CD4-positive, alpha-beta T cell treated with Interferon alpha-2 for 1 hour (primary cell): ENCODE measurements around the gene KIF5A.
A peak's percentile ranks its signal among the peaks of the same experiment; 100 is the strongest.
"Not testable (repeated sequence)": the region's sequence is repeated elsewhere in the genome, so short reads cannot be mapped to it uniquely, and the experiment has no call there.

Source experiments
- DNase-seq, 2 donors: peaks; one replicate each; pipeline ENCODE4 v3.0.0-alpha.2; 2020 to 2022

KIF5A gene

GRCh38 chr12:57558864-57559263, 9.0 kb downstream of the KIF5A start:
- no peak for DNase-seq

GRCh38 chr12:57560516-57560915, 10.7 kb downstream of the KIF5A start:
- DNase-seq = no peak

DNA sequence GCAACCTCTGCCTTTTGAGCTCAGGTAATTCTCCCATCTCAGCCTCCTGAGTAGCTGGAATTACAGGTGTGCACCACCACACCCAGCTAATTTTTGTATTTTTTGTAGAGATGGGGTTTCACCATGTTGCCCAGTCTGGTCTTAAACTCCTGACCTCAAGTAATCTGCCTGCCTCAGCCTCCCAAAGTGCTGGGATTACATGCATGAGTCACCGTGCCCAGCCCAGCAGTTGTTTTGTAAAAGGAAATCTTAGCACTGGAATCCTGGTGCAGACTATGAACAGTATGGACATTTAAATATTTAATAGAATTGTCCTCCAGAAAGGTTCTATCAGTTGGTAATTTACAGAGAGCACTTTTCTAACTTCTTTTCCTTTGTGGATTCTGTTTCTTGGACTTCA, 11.3 kb downstream of the KIF5A start:
- DNase-seq = not testable (repeated sequence)

DNA sequence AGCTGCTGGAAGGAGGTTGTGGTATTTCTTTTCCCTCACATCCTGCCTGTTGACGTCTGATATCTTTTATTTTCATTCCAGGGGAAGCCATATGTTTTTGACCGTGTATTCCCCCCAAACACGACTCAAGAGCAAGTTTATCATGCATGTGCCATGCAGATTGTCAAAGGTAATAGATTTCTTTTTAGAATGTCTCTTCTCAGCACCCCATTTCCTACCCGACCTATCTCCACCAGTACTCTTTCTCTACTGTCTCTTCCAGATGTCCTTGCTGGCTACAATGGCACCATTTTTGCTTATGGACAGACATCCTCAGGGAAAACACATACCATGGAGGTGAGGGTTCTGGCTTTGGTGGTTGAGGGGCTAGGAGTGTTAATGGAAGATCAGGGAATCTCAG, 13.5 kb downstream of the KIF5A start:
- no peak for DNase-seq

GRCh38 chr12:57564178-57564740, 14.4 kb downstream of the KIF5A start:
- DNase-seq = no peak

GRCh38 chr12:57568838-57569237, 19.0 kb downstream of the KIF5A start:
- no peak for DNase-seq

GRCh38 chr12:57569858-57570257, 20.0 kb downstream of the KIF5A start:
- no peak for DNase-seq

GRCh38 chr12:57570438-57570837, 20.6 kb downstream of the KIF5A start:
- not testable (repeated sequence) for DNase-seq

GRCh38 chr12:57571926-57572762, 22.3 kb downstream of the KIF5A start:
- DNase-seq = no peak

DNA sequence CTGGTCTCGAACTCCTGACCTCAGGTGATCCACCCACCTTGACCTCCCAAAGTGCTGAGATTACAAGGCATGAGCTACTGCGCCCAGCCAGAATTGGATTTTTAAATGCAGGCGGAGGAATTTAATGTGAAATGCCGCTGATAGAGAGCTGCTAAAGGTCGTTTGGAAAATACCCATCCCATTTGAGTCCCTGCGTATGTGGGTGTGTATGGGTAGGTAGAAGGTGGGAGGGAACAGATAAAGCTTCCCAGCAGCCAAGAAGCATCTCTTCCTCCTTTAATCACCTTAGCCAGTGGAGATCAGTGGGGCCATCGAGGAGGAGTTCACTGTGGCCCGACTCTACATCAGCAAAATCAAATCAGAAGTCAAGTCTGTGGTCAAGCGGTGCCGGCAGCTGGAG, 25.0 kb downstream of the KIF5A start:
- DNase-seq = no peak

DNA sequence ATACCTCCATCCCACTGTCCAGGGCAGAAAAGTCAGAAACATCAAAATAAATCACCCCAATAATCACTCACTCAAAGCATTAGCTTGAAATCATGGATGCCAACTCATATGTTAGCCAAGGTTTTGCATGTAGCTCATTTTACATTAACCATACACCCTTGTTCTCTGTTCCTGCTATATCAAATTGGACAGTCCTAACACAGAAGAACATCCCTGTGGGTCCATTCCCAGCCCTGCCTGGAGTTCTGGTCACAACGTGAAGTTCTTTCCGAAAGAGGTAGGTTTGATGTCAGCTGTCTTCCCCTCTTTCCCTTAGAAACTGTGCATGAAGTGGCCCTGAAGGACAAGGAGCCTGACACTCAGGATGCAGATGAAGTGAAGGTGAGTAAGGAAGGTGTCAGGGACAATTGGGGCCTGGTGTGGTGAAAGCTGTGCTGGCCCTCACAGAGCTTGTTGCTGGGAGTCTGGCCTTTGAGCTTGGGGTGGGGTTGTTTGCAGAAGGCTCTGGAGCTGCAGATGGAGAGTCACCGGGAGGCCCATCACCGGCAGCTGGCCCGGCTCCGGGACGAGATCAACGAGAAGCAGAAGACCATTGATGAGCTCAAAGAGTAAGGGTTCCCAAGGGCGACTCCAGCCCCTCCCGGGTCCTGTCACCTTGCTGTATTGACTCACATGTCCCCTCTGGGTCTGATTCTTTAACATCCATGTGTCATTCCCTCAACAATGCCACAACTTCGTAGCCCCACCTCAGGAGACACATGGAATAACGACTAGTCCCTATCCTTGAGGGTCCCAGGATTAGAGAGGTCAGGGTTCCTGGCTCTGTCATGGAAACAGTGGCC, 26.1 kb downstream of the KIF5A start:
- DNase-seq = no peak

GRCh38 chr12:57576613-57577160, 26.8 kb downstream of the KIF5A start:
- DNase-seq = no peak

GRCh38 chr12:57577981-57578758, 28.3 kb downstream of the KIF5A start:
- DNase-seq = no peak

DNA sequence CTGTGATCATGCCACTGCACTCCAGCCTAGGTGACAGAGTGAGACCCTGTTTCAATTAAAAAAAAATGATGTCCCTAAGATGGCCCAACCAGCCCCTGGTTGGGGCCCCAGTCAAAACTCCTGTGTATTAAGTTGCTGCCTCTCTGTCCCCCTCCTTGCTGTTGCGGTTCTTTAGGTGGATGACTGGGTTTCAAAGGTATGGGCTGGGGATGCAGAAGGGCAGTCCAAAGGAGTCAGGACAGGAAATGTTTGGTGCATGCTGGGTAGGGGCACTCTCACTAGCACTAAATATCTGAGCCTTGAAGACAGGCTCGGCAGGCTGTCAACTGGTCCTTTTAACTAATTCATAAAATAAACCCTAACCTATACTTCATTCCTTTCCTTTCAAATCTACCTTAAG, 29.2 kb downstream of the KIF5A start:
- no peak for DNase-seq

GRCh38 chr12:57579677-57580465, 30.0 kb downstream of the KIF5A start:
- DNase-seq = no peak

GRCh38 chr12:57580466-57580795, 30.6 kb downstream of the KIF5A start:
- DNase-seq = no peak

GRCh38 chr12:57581802-57582201, 32.0 kb downstream of the KIF5A start:
- DNase-seq = no peak

DNA sequence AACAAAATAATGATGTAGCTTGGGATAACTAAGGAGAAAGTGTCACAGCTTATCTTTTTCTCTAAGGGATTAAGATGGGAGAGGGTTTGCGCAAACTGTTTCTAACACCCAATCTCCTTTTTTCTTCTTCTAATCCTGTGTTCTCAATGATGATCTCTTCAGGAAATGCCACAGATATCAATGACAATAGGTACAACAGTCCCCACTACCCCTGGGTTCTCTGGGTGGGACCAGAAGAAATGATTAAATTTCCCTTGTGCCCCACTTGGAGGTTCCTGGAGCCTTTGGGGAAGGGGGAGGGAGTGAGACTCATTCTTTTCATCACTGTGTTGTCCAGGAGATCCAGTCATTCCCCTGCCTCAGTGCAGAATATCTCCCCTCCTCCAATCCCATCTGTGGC, 32.6 kb downstream of the KIF5A start:
- DNase-seq = no peak

DNA sequence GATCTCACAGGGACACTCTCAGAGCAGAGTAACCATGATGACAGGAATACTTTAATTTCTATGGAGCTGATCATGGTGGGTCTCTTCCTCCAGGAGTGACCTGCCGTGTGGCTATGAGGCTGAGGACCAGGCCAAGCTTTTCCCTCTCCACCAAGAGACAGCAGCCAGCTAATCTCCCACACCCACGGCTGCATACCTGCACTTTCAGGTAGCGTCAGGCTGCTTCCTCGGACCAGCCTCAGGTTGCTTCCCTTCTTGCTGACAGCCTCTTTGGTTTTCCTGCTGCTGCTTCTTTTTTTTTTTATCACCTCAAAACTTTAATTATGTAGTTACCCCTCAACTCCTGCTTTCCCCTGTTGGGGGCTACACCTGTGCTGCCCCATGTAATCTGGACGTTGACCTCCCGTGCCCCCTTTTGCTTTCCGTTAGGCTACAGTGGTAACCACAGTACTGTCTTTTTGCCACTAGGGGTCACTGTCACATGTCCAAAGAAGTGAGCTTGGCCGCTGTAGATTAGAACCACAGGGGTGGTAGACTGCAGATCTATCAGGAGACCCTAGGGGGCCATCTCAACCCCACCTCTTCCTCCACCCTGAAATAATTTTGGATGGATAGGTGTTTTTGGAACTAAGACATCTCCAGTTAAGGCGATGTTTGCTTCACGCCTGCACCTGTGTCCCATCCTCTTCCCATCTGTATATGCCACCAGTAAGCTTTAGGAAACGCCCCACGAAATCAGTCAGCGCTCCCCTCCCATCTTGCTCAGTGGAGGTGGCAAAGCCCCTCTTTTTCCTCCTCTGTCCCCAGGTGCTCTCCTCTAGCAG, 33.4 kb downstream of the KIF5A start:
- peak; percentile 78 to 87 for DNase-seq

GRCh38 chr12:57584050-57584449, 34.2 kb downstream of the KIF5A start:
- no peak for DNase-seq

DNA sequence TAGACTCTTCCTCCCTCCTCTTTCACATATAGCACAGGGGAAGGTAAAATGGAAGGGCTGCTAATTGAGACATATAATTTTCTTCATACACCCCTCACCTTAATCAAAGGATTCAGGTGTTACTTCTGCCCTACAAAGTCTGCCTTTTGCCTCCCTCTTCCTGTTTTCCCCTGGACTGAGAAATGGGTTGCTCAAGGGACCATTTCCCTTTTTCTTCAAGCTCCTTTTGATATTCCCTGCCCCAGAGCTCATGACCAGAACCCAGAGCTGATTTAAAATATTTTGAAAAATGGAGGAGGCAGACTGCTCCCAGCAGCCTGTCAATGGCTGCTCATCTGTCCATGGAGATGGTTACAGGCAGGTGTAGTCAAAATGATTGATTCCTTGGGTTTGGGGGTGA, 34.8 kb downstream of the KIF5A start:
- DNase-seq = no peak
